ENCODE results near the gene PCNX1.

DNA sequence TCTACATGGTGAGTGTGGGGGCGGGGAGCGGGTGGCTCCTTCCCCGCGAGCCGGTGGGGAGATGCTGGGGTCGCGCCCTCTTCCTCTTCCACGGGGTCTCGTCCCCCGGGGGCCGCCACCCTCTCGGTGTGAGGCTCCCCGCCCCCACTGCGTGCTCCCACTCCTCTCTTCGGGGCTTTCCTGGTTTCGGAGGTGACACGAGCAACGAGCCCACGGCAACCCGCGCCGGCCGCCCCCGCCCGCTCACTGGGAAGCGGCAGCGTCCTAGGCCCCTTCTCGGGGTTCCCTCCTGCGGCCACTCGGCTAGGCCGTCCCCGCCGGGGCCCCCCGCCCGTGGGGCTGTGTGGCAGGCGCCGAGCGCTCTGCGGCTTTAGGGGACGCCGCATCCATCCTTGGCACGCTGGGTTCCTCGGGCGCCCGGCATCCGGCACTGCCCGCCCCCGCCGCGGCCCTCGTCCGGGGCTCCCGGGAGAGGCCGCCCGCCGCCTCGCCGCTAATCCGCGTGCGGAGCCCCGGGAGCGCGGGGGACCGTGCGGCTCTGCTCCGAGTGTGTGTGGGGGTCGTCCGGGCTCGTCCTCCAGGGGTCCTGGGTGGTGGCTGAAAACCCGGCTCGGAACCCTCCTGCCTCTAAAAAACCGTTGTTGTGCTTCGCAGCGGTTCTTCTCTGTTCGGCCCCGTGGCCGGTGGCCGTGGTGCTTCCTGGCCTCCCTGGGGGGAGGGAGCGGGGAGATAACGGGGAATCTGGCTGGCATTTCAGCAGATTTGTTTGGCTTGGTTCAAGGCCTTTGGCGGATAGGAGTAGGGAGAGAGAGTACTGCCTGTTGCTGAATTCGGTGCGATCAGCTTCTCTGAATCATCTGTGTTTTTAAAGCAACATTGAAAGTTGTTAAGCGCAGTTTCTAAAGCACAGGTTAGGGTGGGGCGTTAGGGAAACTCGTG lies 1.0 kb downstream of the PCNX1 start:
- TF ChIP-seq EP300 (IDR thresholded peaks at IDR 0.05; ENCODE audit: borderline replicate concordance) = 0 out of 2 replicates have a peak, but pooled peaks have one; percentile 6
- no peak for TF ChIP-seq RAD21 (IDR thresholded peaks at IDR 0.05; ENCODE audit: low read depth)
- TF ChIP-seq MAX (IDR thresholded peaks at IDR 0.05) = no peak
- TF ChIP-seq NFIC (IDR thresholded peaks at IDR 0.05) = no peak
- TF ChIP-seq, protein P1, sequence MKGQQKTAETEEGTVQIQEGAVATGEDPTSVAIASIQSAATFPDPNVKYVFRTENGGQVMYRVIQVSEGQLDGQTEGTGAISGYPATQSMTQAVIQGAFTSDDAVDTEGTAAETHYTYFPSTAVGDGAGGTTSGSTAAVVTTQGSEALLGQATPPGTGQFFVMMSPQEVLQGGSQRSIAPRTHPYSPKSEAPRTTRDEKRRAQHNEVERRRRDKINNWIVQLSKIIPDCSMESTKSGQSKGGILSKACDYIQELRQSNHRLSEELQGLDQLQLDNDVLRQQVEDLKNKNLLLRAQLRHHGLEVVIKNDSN (IDR thresholded peaks at IDR 0.05) = no peak
- TF ChIP-seq EGR1 (IDR thresholded peaks at IDR 0.05) = no peak; the same call in none of the 2 replicates
- no peak for TF ChIP-seq TAF1 (IDR thresholded peaks at IDR 0.05; ENCODE audit: low read depth)
- no peak for TF ChIP-seq CEBPB (IDR thresholded peaks at IDR 0.05)
- TF ChIP-seq REST (IDR thresholded peaks at IDR 0.05; ENCODE audit: low read depth) = no peak
- TF ChIP-seq TEAD4 (IDR thresholded peaks at IDR 0.05) = no peak
- no peak for TF ChIP-seq CREB1 (IDR thresholded peaks at IDR 0.05; ENCODE audit: low read depth)
- no peak for TF ChIP-seq ZBTB7A (IDR thresholded peaks at IDR 0.05; ENCODE audit: low read depth)
- no peak for TF ChIP-seq TCF12 (IDR thresholded peaks at IDR 0.05; ENCODE audit: low read depth)

Measured in Ishikawa (cell line).